Gastroesophageal sphincter (tissue), 3 donors: Measurements from ENCODE around the gene ETS1.

Experiments
- EP300 ChIP-seq: sonication (generic); formaldehyde crosslinking; IDR thresholded peaks from one replicate; pipeline ENCODE4 v1.6.1; 2017; ENCODE audit warnings: antibody characterized with exemption, mild to moderate bottlenecking
- POLR2A ChIP-seq, 2 donors: fragments of 450-650 bp; IDR thresholded peaks; one replicate each; pipeline ENCODE4 v1.6.1; 2017; ENCODE audit warnings: antibody characterized with exemption in 2 of 2, mild to moderate bottlenecking in 2 of 2, moderate library complexity in 1 of 2
- POLR2AphosphoS5 ChIP-seq: sonication (generic); formaldehyde crosslinking; IDR thresholded peaks from one replicate; pipeline ENCODE4 v1.6.1; 2017; ENCODE audit warnings: antibody characterized with exemption
- TF ChIP-seq, protein P1 (sequence below), 4 experiments: fragments of 200-600 bp in 2 of 4; fragments of 450-650 bp in 2 of 4; sonication (generic) in 1 of 4; IDR thresholded peaks; one replicate each; pipeline ENCODE4 v1.5.1; 2017 to 2019; ENCODE audit warnings: antibody characterized with exemption in 4 of 4, mild to moderate bottlenecking in 2 of 4, moderate library complexity in 2 of 4

GRCh38 chr11:128592454-128592853 is 5.1 kb upstream of the ETS1 start:
- TF ChIP-seq, protein P1, sequence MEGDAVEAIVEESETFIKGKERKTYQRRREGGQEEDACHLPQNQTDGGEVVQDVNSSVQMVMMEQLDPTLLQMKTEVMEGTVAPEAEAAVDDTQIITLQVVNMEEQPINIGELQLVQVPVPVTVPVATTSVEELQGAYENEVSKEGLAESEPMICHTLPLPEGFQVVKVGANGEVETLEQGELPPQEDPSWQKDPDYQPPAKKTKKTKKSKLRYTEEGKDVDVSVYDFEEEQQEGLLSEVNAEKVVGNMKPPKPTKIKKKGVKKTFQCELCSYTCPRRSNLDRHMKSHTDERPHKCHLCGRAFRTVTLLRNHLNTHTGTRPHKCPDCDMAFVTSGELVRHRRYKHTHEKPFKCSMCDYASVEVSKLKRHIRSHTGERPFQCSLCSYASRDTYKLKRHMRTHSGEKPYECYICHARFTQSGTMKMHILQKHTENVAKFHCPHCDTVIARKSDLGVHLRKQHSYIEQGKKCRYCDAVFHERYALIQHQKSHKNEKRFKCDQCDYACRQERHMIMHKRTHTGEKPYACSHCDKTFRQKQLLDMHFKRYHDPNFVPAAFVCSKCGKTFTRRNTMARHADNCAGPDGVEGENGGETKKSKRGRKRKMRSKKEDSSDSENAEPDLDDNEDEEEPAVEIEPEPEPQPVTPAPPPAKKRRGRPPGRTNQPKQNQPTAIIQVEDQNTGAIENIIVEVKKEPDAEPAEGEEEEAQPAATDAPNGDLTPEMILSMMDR (IDR thresholded peaks at IDR 0.05) = no peak
- TF ChIP-seq POLR2AphosphoS5 = no peak
- no peak for TF ChIP-seq POLR2A (IDR thresholded peaks at IDR 0.05)
- no peak for TF ChIP-seq EP300
